OCI-LY7 (cell line): ENCODE results near the gene AP3S2.

Source experiments
- CTCF ChIP-seq: fragments of 200-600 bp; sonication (generic); conservative IDR thresholded peaks from 2 replicates; pipeline ENCODE4 v1.5.1; 2014; ENCODE audit warnings: mild to moderate bottlenecking, antibody characterized with exemption, low read length, moderate library complexity, mixed read lengths
- EZH2phosphoT487 ChIP-seq: fragments of 200-600 bp; sonication (generic); IDR thresholded peaks from 2 replicates; pipeline ENCODE4 v1.6.1; 2018; ENCODE audit warnings: low read depth, borderline replicate concordance, mild to moderate bottlenecking, mixed run types, antibody characterized with exemption, low read length, moderate library complexity, mixed read lengths

GRCh38 chr15:89781891-89782618 is 111.7 kb downstream of the AP3S2 start:
- TF ChIP-seq CTCF (no peak), EZH2phosphoT487 (no peak)
